ENCODE measurements around the gene GPR84. TPM values are rescaled to one million over a fixed set of nuclear protein-coding genes. Genes with fewer than 3 reads are reported as not detected.

Gene GPR84
- total and polyA plus RNA-seq, 2 donors (not counting 3 experiments of a cell fraction or from before 2014, with no cell fraction given): not detected

DNA sequence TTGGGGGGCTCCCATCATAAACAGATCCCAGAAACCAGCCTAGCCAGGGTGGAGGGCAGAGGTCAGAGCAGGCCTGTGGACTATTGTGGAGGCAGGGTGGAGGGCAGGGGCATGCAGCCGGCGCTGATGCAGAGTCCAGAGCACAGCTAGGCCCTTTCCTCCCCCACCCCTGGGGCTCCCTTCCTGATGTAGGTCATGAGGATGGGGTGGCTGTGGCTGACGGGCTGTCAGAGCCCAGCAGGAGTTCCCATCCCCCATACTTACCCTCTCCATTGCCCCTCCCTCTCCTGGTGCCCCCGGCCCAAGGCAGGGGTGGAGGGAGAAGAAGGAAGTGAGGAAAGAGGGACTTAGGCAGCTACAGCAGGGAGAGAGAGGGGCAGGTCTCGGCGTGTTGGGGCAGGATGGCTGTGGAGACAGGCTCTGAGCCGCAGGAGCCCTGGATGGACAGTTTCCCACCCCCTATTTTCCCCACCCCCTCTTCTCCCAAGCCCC lies 25.9 kb upstream of the GPR84 start:
- Histone ChIP-seq H3K9me1 (replicated peaks; ENCODE audit: control insufficient read depth, extremely low read depth, insufficient read depth, low read length) (no peaks in the 10 kb centered on the region), H3K9ac (replicated peaks; ENCODE audit: extremely low read depth, insufficient read depth, low read length) (no peak overlapping the region), H4K20me1 (replicated peaks; ENCODE audit: control insufficient read depth, extremely low read depth, insufficient read depth, low read length) (no peaks in the 10 kb centered on the region), H3K4me2 (ENCODE audit: insufficient read depth, low read length) (no peak overlapping the region), H3K27me3 (ENCODE audit: control insufficient read depth in 2 of 2, insufficient read depth in 2 of 2, low read length in 2 of 2) (no peaks in the 10 kb centered on the region), H3K79me2 (ENCODE audit: control insufficient read depth, insufficient read depth, low read length) (no peaks in the 10 kb centered on the region), H3K4me1 (ENCODE audit: control insufficient read depth, extremely low read depth, insufficient read depth, low read length) (no peaks in the 10 kb centered on the region), H3K9me3 (replicated peaks; ENCODE audit: control insufficient read depth, insufficient read depth, low read length) (no peaks in the 10 kb centered on the region), H2AFZ (ENCODE audit: low read depth, low read length) (no peak overlapping the region), H3K27ac (ENCODE audit: insufficient read depth, low read depth, low read length) (no peak overlapping the region), H3K36me3 (ENCODE audit: control insufficient read depth in 2 of 2, extremely low read depth in 1 of 2, insufficient read depth in 2 of 2, low read length in 2 of 2) (peaks cover 13 to 17% of the 10 kb centered on the region in 2 experiments), H3K4me3 (replicated peaks in 1 of 3; ENCODE audit: insufficient read depth in 1 of 3, low read depth in 1 of 3, low read length in 3 of 3) (no peak overlapping the region)
- no TSS peak for BruUV-seq (replicated peaks)
- dilution Hi-C loops (cut with MboI; ENCODE audit: extremely low pct_ligation_motif_present, low sequenced_read_pairs) (no loop called here), intact Hi-C loops (cut with micrococcal nuclease) (no loop called here)
- FAIRE-seq: no peak
- no peak for TF ChIP-seq JUN (IDR thresholded peaks at IDR 0.05; ENCODE audit: borderline replicate concordance, insufficient read depth, insufficient read length, low read depth)
- no peak for TF ChIP-seq GATA2 (IDR thresholded peaks at IDR 0.05; ENCODE audit: insufficient read depth, insufficient read length, low read depth, low read length)
- no peak for TF ChIP-seq POLR2A (IDR thresholded peaks at IDR 0.05; ENCODE audit: low read depth, low read length)
- no peak for TF ChIP-seq MYC (IDR thresholded peaks at IDR 0.05; ENCODE audit: low read depth, low read length)
- no peak for TF ChIP-seq POLR2AphosphoS5 (IDR thresholded peaks at IDR 0.05; ENCODE audit: insufficient read depth, low read depth, low read length)
- TF ChIP-seq, protein P1, sequence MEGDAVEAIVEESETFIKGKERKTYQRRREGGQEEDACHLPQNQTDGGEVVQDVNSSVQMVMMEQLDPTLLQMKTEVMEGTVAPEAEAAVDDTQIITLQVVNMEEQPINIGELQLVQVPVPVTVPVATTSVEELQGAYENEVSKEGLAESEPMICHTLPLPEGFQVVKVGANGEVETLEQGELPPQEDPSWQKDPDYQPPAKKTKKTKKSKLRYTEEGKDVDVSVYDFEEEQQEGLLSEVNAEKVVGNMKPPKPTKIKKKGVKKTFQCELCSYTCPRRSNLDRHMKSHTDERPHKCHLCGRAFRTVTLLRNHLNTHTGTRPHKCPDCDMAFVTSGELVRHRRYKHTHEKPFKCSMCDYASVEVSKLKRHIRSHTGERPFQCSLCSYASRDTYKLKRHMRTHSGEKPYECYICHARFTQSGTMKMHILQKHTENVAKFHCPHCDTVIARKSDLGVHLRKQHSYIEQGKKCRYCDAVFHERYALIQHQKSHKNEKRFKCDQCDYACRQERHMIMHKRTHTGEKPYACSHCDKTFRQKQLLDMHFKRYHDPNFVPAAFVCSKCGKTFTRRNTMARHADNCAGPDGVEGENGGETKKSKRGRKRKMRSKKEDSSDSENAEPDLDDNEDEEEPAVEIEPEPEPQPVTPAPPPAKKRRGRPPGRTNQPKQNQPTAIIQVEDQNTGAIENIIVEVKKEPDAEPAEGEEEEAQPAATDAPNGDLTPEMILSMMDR (IDR thresholded peaks at IDR 0.05; ENCODE audit: extremely low read depth in 1 of 2, insufficient read depth in 1 of 2, low read depth in 1 of 2, low read length in 2 of 2): no peak
- TF ChIP-seq, protein P2, sequence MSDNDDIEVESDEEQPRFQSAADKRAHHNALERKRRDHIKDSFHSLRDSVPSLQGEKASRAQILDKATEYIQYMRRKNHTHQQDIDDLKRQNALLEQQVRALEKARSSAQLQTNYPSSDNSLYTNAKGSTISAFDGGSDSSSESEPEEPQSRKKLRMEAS (IDR thresholded peaks at IDR 0.05; ENCODE audit: insufficient read depth, insufficient read length): no peak
- TF ChIP-seq FOS (IDR thresholded peaks at IDR 0.05; ENCODE audit: borderline replicate concordance, insufficient read depth, low read length): no peak
- no peak for TF ChIP-seq EZH2 (IDR thresholded peaks at IDR 0.05; ENCODE audit: borderline replicate concordance, low read depth, low read length, severe bottlenecking)
- ChIA-PET POLR2A (no interaction called here), CTCF (interaction anchor here (0.8 to 3.0 kb wide), 2 partner anchors 10 to 11 kb away, joined by 3 to 13 read pairs; no protein-coding TSS in a partner anchor)
- DNase-seq (ENCODE audit: low read depth, low spot score): no peak

All from endothelial cell of umbilical vein (primary cell).